Measurements from ENCODE around the gene IGF2R. TPM values are rescaled to one million over a fixed set of nuclear protein-coding genes. Genes with fewer than 3 reads are reported as not detected.

Gene IGF2R
- polyA plus RNA-seq, 1 donor: 81.5 TPM

DNA sequence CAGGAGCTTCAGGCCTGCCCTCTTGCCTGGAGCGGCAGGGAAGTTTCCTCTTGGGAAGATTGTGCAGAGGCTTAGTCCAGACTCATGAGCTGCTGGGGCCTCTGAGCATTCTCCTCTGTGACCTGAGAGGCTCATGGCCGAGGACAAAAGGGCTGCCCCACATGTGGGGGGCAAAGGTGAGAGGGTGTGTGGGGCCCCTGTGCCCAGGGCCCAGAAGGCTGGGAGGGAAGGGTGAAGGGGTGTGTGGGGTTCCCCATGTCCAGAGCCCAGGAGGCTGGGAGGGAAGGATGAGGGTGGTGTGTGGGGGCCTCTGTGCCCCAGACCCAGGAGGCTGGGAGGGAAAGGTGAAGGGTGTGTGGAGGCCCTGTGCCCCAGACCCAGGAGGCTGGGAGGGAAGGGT lies 101.9 kb downstream of the IGF2R start:
- H3K4me1 ChIP-seq (ENCODE audit: control insufficient read depth, insufficient read depth, low read length): peaks cover 4% of the 10 kb centered on the region
- H3K9me3 ChIP-seq (ENCODE audit: control insufficient read depth, low read depth, low read length): no peaks in the 10 kb centered on the region
- H3K36me3 ChIP-seq (ENCODE audit: control insufficient read depth, insufficient read depth, low read length): peaks cover 94% of the 10 kb centered on the region
- no peak overlapping the region for H3K4me3 ChIP-seq (ENCODE audit: low read length)
- no peak overlapping the region for H3K27ac ChIP-seq (ENCODE audit: low read length)
- H3K27me3 ChIP-seq (ENCODE audit: control insufficient read depth, insufficient read depth, low read length): no peaks in the 10 kb centered on the region
- no peak for DNase-seq
- no CpG with 5 or more reads among the region's 2 CpGs for WGBS (ENCODE audit: insufficient coverage, low lambda C conversion rate)

DNA sequence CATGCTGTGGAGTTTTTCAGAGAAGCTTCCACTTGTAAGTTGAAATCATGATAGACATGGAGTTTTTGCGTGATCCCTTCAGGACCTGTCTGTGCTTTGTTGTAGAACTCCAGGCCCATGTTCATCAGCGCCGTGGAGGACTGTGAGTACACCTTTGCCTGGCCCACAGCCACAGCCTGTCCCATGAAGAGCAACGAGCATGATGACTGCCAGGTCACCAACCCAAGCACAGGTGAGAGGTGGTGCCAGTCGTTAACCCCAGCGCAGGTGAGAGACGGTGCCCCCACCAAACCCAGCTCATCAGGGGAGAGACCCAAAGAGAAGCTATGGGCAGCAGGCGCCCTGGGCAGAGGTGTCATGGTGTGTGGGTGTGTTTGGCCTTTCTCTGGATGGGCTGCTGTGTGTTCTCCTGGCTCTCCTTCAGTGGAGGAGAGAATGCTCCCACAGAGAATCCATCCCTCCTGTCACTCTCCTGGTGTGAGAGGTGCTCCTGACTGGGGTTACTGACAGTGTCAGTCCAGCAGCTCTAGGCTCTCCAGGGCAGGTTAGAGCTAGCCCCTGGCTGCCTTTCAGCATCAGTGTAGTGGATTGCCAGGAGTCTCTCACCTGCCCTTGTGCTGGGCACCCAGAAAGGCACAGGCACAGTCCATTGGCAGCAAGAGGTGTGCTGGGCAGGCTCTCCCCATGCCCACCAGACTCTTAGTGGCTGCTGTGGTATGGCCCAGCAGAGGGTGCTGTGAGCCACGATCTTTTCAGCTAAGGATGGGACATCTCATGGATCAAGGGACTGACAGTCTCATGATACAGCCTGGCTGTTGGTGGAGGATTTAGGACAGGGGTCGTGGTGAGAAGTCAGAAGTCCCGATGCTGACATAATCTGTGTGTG lies 103.2 kb downstream of the IGF2R start:
- no CpG with 5 or more reads among the region's 11 CpGs for WGBS (ENCODE audit: insufficient coverage, low lambda C conversion rate)
- H3K36me3 ChIP-seq (ENCODE audit: control insufficient read depth, insufficient read depth, low read length): peaks cover 95% of the 10 kb centered on the region

GRCh38 chr6:160073272-160073671 lies 104.4 kb downstream of the IGF2R start:
- no peak for DNase-seq
- Histone ChIP-seq H3K4me1 (ENCODE audit: control insufficient read depth, insufficient read depth, low read length) (peaks cover 4% of the 10 kb centered on the region), H3K27me3 (ENCODE audit: control insufficient read depth, insufficient read depth, low read length) (no peaks in the 10 kb centered on the region), H3K27ac (ENCODE audit: low read length) (no peak overlapping the region), H3K36me3 (ENCODE audit: control insufficient read depth, insufficient read depth, low read length) (peaks cover 95% of the 10 kb centered on the region), H3K4me3 (ENCODE audit: low read length) (no peak overlapping the region), H3K9me3 (ENCODE audit: control insufficient read depth, low read depth, low read length) (no peaks in the 10 kb centered on the region)
- WGBS (ENCODE audit: insufficient coverage, low lambda C conversion rate): no CpG with 5 or more reads among the region's 9 CpGs

More for the DNA sequence above, 103.2 kb downstream of the IGF2R start:
- peaks cover 4% of the 10 kb centered on the region for H3K4me1 ChIP-seq (ENCODE audit: control insufficient read depth, insufficient read depth, low read length)
- H3K9me3 ChIP-seq (ENCODE audit: control insufficient read depth, low read depth, low read length): no peaks in the 10 kb centered on the region
- H3K27me3 ChIP-seq (ENCODE audit: control insufficient read depth, insufficient read depth, low read length): no peaks in the 10 kb centered on the region
- no peak overlapping the region for H3K4me3 ChIP-seq (ENCODE audit: low read length)
- no peak for DNase-seq
- no peak overlapping the region for H3K27ac ChIP-seq (ENCODE audit: low read length)

DNA sequence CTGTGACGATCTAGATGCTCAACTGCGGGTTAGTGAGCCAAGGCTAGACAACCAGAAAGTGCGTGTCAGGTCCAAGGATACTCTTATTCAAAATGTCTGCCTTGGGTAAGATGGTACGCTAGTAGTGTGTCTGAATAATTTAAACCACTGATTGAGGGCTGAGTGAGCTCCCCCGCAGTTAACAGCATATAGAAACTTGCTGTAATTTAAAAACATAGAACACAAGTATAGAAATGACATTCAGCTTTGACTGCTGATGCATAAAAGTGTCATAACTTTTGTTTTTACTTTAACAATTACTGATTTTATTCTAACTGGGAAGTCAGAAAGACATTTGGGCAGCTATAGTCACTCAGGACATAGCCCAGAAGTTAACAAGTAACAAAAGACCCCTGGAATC lies 107.1 kb downstream of the IGF2R start:
- Histone ChIP-seq H3K36me3 (ENCODE audit: control insufficient read depth, insufficient read depth, low read length) (peaks cover 95% of the 10 kb centered on the region), H3K9me3 (ENCODE audit: control insufficient read depth, low read depth, low read length) (no peaks in the 10 kb centered on the region), H3K27me3 (ENCODE audit: control insufficient read depth, insufficient read depth, low read length) (no peaks in the 10 kb centered on the region), H3K27ac (ENCODE audit: low read length) (no peak overlapping the region), H3K4me1 (ENCODE audit: control insufficient read depth, insufficient read depth, low read length) (no peaks in the 10 kb centered on the region), H3K4me3 (ENCODE audit: low read length) (no peak overlapping the region)
- no peak for DNase-seq
- WGBS (ENCODE audit: insufficient coverage, low lambda C conversion rate): 100% methylated on average over 2 of the region's 5 CpGs

DNA sequence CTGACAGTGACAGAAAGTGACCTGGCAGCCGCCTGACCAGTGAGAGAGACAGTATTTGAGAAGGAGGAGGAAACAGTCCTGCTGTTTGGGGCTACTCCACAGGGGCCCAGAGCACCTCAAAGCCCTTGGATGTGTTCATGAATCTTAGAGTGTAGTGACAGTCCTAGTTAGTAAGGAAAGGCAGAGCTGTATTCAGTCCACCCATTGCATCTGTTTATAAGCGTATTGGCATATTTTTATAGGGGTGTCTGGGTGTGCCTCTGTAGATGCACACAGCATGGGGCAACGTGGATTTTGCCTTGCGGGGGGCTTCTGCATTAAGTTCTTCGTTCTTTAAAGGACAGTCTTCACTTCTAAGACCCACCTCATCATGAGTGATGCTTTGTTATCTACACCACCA lies 108.1 kb downstream of the IGF2R start:
- H3K4me1 ChIP-seq (ENCODE audit: control insufficient read depth, insufficient read depth, low read length): no peaks in the 10 kb centered on the region
- no peak overlapping the region for H3K27ac ChIP-seq (ENCODE audit: low read length)
- WGBS (ENCODE audit: insufficient coverage, low lambda C conversion rate): no CpG with 5 or more reads among the region's 5 CpGs
- no peaks in the 10 kb centered on the region for H3K9me3 ChIP-seq (ENCODE audit: control insufficient read depth, low read depth, low read length)
- no peak overlapping the region for H3K4me3 ChIP-seq (ENCODE audit: low read length)
- no peaks in the 10 kb centered on the region for H3K27me3 ChIP-seq (ENCODE audit: control insufficient read depth, insufficient read depth, low read length)
- DNase-seq: no peak
- peaks cover 93% of the 10 kb centered on the region for H3K36me3 ChIP-seq (ENCODE audit: control insufficient read depth, insufficient read depth, low read length)

GRCh38 chr6:160077526-160077925 lies 108.6 kb downstream of the IGF2R start:
- Histone ChIP-seq H3K4me3 (ENCODE audit: low read length) (no peak overlapping the region), H3K27me3 (ENCODE audit: control insufficient read depth, insufficient read depth, low read length) (no peaks in the 10 kb centered on the region), H3K27ac (ENCODE audit: low read length) (no peak overlapping the region), H3K9me3 (ENCODE audit: control insufficient read depth, low read depth, low read length) (no peaks in the 10 kb centered on the region), H3K4me1 (ENCODE audit: control insufficient read depth, insufficient read depth, low read length) (no peaks in the 10 kb centered on the region), H3K36me3 (ENCODE audit: control insufficient read depth, insufficient read depth, low read length) (peaks cover 89% of the 10 kb centered on the region)
- DNase-seq: no peak
- WGBS (ENCODE audit: insufficient coverage, low lambda C conversion rate): no CpG with 5 or more reads among the region's 2 CpGs

DNA sequence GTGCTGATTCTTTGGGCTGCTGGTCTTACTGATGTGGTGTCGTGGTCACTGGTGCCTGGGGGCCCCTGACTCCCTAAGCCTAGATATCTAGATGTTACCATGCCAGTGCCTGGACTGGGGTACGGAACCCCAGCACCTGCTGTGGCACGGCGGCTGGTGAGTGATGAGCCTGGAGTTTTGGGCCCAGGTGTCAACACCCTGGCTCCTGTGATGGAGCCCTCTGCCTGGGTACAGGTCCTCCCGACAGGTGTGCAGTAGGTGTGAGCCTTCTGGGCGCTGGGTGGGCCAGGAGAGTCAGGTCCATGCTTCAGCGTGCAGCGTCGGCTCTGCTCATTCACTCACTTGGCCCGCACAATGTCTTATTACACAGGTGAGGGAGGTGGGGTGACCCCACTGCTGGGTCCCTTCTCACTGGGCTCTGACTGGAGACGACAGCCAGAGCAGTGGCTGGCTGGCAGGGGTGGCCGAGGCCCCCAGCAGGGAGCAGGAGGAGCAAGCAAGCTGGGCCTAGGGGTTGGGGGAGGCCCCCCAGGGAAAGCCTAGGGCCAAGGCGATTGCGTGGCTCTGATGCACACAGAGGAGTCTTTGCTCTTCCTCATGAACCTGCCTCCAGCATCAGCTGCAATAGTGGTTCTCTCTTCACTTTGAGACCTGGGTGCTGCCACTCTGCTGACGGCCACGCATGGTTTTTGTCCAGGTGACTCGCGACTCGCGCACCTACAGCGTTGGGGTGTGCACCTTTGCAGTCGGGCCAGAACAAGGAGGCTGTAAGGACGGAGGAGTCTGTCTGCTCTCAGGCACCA lies 110.2 kb downstream of the IGF2R start:
- H3K9me3 ChIP-seq (ENCODE audit: control insufficient read depth, low read depth, low read length): no peaks in the 10 kb centered on the region
- no peaks in the 10 kb centered on the region for H3K4me1 ChIP-seq (ENCODE audit: control insufficient read depth, insufficient read depth, low read length)
- H3K27me3 ChIP-seq (ENCODE audit: control insufficient read depth, insufficient read depth, low read length): no peaks in the 10 kb centered on the region
- no peak overlapping the region for H3K27ac ChIP-seq (ENCODE audit: low read length)
- WGBS (ENCODE audit: insufficient coverage, low lambda C conversion rate): no CpG with 5 or more reads among the region's 23 CpGs
- H3K4me3 ChIP-seq (ENCODE audit: low read length): no peak overlapping the region
- H3K36me3 ChIP-seq (ENCODE audit: control insufficient read depth, insufficient read depth, low read length): peaks cover 89% of the 10 kb centered on the region
- no peak for DNase-seq

- WGBS (ENCODE audit: insufficient coverage, low lambda C conversion rate): 67% methylated on average over 2 of the region's 12 CpGs
- no peaks in the 10 kb centered on the region for H3K9me3 ChIP-seq (ENCODE audit: control insufficient read depth, low read depth, low read length)
- DNase-seq: no peak
- H3K4me3 ChIP-seq (ENCODE audit: low read length): no peak overlapping the region
- H3K36me3 ChIP-seq (ENCODE audit: control insufficient read depth, insufficient read depth, low read length): peaks cover 89% of the 10 kb centered on the region
- no peaks in the 10 kb centered on the region for H3K4me1 ChIP-seq (ENCODE audit: control insufficient read depth, insufficient read depth, low read length)
- H3K27me3 ChIP-seq (ENCODE audit: control insufficient read depth, insufficient read depth, low read length): no peaks in the 10 kb centered on the region
- H3K27ac ChIP-seq (ENCODE audit: low read length): no peak overlapping the region
Measured at GRCh38 chr6:160079686-160080043, 110.8 kb downstream of the IGF2R start.

GRCh38 chr6:160080097-160080496 lies 111.2 kb downstream of the IGF2R start:
- Histone ChIP-seq H3K9me3 (ENCODE audit: control insufficient read depth, low read depth, low read length) (no peaks in the 10 kb centered on the region), H3K27me3 (ENCODE audit: control insufficient read depth, insufficient read depth, low read length) (no peaks in the 10 kb centered on the region), H3K4me3 (ENCODE audit: low read length) (no peak overlapping the region), H3K36me3 (ENCODE audit: control insufficient read depth, insufficient read depth, low read length) (peaks cover 89% of the 10 kb centered on the region), H3K27ac (ENCODE audit: low read length) (no peak overlapping the region), H3K4me1 (ENCODE audit: control insufficient read depth, insufficient read depth, low read length) (no peaks in the 10 kb centered on the region)
- no peak for DNase-seq
- no CpG with 5 or more reads among the region's 17 CpGs for WGBS (ENCODE audit: insufficient coverage, low lambda C conversion rate)

DNA sequence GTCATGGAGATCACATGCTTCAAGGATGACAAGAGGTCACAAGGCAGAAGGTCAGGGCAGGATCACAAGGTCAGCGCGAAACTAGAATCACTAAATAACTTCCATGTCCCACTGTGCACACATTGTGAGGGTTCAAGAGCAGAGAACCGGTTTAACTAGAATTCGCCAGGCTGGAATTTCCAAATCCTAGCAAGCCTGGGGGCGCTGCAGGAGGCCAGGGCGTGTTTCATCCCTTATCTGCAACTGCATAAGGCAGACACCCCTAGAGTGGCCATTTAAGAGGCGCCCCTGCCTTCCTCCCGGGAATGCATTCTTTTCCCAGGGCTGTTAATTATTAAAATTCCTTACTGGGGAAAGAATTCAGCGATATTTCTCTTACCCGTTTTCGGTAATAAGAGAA lies 112.5 kb downstream of the IGF2R start:
- Histone ChIP-seq H3K9me3 (ENCODE audit: control insufficient read depth, low read depth, low read length) (no peaks in the 10 kb centered on the region), H3K4me3 (ENCODE audit: low read length) (no peak overlapping the region), H3K27me3 (ENCODE audit: control insufficient read depth, insufficient read depth, low read length) (no peaks in the 10 kb centered on the region), H3K36me3 (ENCODE audit: control insufficient read depth, insufficient read depth, low read length) (peaks cover 90% of the 10 kb centered on the region), H3K27ac (ENCODE audit: low read length) (no peak overlapping the region), H3K4me1 (ENCODE audit: control insufficient read depth, insufficient read depth, low read length) (no peaks in the 10 kb centered on the region)
- WGBS (ENCODE audit: insufficient coverage, low lambda C conversion rate): 90% methylated on average over 2 of the region's 11 CpGs
- DNase-seq: no peak
